Naive thymus-derived CD8-positive, alpha-beta T cell (primary cell): ENCODE data around the gene OR52N4. TPM values are rescaled to one million over a fixed set of nuclear protein-coding genes. Genes with fewer than 3 reads are reported as not detected.
"Not testable (repeated sequence)": the region's sequence is repeated elsewhere in the genome, so short reads cannot be mapped to it uniquely, and the experiment has no call there.

Source experiments
- ATAC-seq, 2 donors: fragments of 150-1000 bp; cut with Tn5 transposase in 1 of 2; sonication (Bioruptor Pico), chemical (Tn5 transposase) in 1 of 2; 1 replicate in 1 of 2; 2 replicates in 1 of 2; pipeline ENCODE4 v1.10.0; 2021; ENCODE audit warnings: mild to moderate bottlenecking in 2 of 2, moderate library complexity in 2 of 2
- POLR2A ChIA-PET: fragments of 350-600 bp; sonication (Branson Sonifier 250); formaldehyde crosslinking; loops from one replicate; lab custom pipeline; 2021; ENCODE audit warnings: antibody characterized with exemption; lab: Charles Lee
- DNase-seq, 10 donors: peaks; one replicate each; pipeline versions ENCODE4 v3.0.0 to v3.0.0-alpha.2; 2020 to 2022
- H3K27ac Mint-ChIP-seq, 10 donors: one replicate each; pipeline ENCODE4 v1.8.0; 2020 to 2022; ENCODE audit warnings: mild to moderate bottlenecking in 10 of 10, mixed read lengths in 10 of 10, moderate library complexity in 4 of 10, inconsistent platforms in 1 of 10
- H3K27me3 Mint-ChIP-seq, 5 donors: one replicate each; pipeline ENCODE4 v1.8.0; 2021 to 2022; ENCODE audit warnings: mixed read lengths in 5 of 5
- H3K36me3 Mint-ChIP-seq, 3 donors: one replicate each; pipeline ENCODE4 v1.8.0; 2020 to 2022; ENCODE audit warnings: mixed read lengths in 3 of 3, mild to moderate bottlenecking in 2 of 3, inconsistent platforms in 1 of 3
- H3K4me1 Mint-ChIP-seq, 4 donors: one replicate each; pipeline ENCODE4 v1.8.0; 2021 to 2022; ENCODE audit warnings: mixed read lengths in 4 of 4
- H3K4me3 Mint-ChIP-seq, 10 donors: one replicate each; pipeline ENCODE4 v1.8.0; 2020 to 2022; ENCODE audit warnings: mild to moderate bottlenecking in 10 of 10, mixed read lengths in 10 of 10, moderate library complexity in 6 of 10, inconsistent platforms in 1 of 10
- H3K9me3 Mint-ChIP-seq, 9 donors: one replicate each; pipeline ENCODE4 v1.8.0; 2020 to 2022; ENCODE audit warnings: mixed read lengths in 9 of 9, mild to moderate bottlenecking in 3 of 9, inconsistent platforms in 1 of 9, moderate library complexity in 1 of 9
- polyA plus RNA-seq, 3 donors: library from polyadenylated mRNA; unstranded; fragments of 300-500 nt; fragmentation: Illumina TruSeq; gene quantifications; one replicate each; pipeline ENCODE4 v1.2.3, GENCODE V29; 2021
- total RNA-seq, 8 experiments: library from RNA in 2 of 8; stranded (reverse) in 2 of 8; gene quantifications; one replicate each; pipeline ENCODE4 v1.2.3 and lab custom pipeline; 2021 to 2026

OR52N4 gene
- 1 to 10 TPM; 2.2 to 2.6 TPM for total RNA-seq
- polyA plus RNA-seq: under 1 TPM in 2 of 3 donors, not detected in 1; 0.55 to 0.59 TPM
- total RNA-seq (lab: John Stamatoyannopoulos, UW): 0.17 to 2.5 (median 1.4) reads per million in 6 experiments

DNA sequence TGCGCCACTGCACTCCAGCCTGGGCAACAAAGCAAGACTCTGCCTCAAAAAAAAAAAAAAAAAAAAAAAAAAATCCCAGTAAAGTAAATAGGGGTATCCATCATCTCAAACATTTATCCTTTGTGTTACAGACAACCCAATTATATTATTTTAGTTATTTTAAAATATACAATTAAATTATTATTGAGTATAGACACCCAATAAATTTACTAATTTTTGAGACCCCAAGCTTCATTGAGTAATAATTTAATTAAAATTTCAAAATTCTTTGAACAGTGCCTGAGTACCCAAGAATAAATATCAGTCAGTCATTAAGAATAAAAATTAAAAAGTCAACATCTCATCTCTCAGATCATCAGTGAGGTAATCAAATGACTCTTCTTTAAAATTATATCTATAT lies at the start of gene OR52N4:
Gene OR52N4 (plus strand): TSS at position 301 of the 400 bp plus-strand sequence. CDS start 498 bp downstream, outside the sequence.
- H3K9me3 Mint-ChIP-seq: no peaks in the 10 kb centered on the region
- H3K36me3 Mint-ChIP-seq: peaks cover 0 to 1% (median 0%) of the 10 kb centered on the region in 3 donors
- no peak within 1 kb of the TSS for H3K27ac Mint-ChIP-seq
- POLR2A ChIA-PET: no interaction called here
- H3K4me1 Mint-ChIP-seq: no peaks in the 10 kb centered on the region
- no peak for ATAC-seq
- DNase-seq: no peak
- peaks cover 0 to 5% (median 0%) of the 10 kb centered on the region in 5 donors for H3K27me3 Mint-ChIP-seq
- no peak within 1 kb of the TSS for H3K4me3 Mint-ChIP-seq

DNA sequence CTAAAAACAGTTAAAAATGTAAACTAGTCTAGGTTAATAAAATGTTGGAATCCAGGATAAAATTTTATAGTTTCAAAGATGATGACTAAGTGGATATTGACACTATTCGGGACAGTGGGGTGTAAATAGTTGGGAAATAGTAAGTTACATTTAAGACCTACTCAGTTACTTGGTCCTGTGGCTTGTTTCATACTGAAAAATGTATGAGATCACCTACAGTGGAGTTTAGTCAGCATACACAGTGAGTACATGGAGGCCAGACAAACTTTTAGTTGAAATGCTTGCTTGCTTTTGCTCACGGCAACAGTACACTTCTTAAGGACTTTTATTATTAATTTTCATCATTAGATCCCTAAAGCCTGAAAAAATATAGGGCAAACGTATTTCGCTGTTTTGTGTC lies 48.4 kb upstream of the OR52N4 start:
- POLR2A ChIA-PET: no interaction called here
- Mint-ChIP-seq H3K9me3 (no peaks in the 10 kb centered on the region), H3K4me1 (peaks cover 13 to 43% (median 35%) of the 10 kb centered on the region in 4 donors), H3K27me3 (no peaks in the 10 kb centered on the region), H3K36me3 (peaks cover 9 to 87% (median 34%) of the 10 kb centered on the region in 3 donors), H3K27ac (peak overlapping the region in 9 of 10 donors; percentile 11 to 80 (median 53)), H3K4me3 (no peak overlapping the region)
- DNase-seq (no peak), ATAC-seq (no peak)

DNA sequence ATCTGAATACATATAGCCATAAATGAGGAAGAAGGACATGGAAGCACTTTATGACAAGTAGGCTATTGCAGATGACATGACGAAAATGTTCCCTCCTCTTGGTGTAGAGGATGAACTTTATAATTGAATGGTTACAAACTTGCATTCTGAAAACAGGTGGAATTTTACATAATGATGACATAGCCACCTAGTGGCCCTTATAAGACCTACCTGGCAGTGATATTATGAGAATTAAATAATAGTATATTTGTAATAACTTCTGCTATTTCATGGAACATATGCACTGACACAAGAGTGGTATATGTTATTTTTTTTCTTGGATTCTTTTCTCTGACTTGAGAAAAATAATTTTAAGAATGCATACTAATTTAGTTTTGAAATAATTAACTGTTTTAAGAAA lies 41.5 kb upstream of the OR52N4 start:
- peak in 2 of 10 donors; percentile 21 to 28 for DNase-seq
- H3K4me1 Mint-ChIP-seq: peaks cover 0 to 6% (median 3%) of the 10 kb centered on the region in 4 donors
- H3K27me3 Mint-ChIP-seq: no peaks in the 10 kb centered on the region
- peak overlapping the region in 7 of 10 donors; percentile 14 to 81 (median 51) for H3K27ac Mint-ChIP-seq
- H3K36me3 Mint-ChIP-seq: peaks cover 9 to 32% (median 9%) of the 10 kb centered on the region in 3 donors
- POLR2A ChIA-PET: interaction anchor here (0.8 to 1.8 kb wide), 3 partner anchors 12 to 28 kb away, joined by 3 to 4 read pairs (median 4); no protein-coding TSS in a partner anchor
- peaks cover 0 to 3% (median 0%) of the 10 kb centered on the region in 9 donors for H3K9me3 Mint-ChIP-seq
- ATAC-seq: peak; percentile 47 to 53
- H3K4me3 Mint-ChIP-seq: no peak overlapping the region

DNA sequence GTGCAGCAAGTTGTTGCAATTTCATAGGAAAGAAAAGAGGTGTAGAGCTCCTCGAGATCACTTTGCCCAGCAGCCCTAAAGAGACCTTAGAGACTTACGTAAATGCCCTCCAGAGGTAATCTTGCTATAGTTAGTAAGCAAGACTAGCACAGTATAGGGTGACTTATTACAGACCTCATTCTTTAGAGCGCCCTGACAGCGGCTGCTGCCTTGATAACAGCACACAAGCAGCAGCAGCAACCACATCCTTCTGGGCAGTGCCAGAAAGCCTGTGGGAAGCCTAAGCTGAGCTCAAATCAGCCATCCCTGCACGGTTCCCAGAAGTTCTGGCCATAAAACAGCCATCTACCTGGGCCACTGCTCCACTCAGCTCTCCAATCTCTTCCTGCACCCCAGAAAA lies 40.3 kb upstream of the OR52N4 start:
- ATAC-seq (no peak), DNase-seq (no peak)
- H3K4me3 Mint-ChIP-seq: no peak overlapping the region
- H3K4me1 Mint-ChIP-seq: peaks cover 0 to 6% (median 3%) of the 10 kb centered on the region in 4 donors
- H3K9me3 Mint-ChIP-seq: peaks cover 0 to 7% (median 6%) of the 10 kb centered on the region in 9 donors
- POLR2A ChIA-PET: interaction anchor here (0.6 kb wide), 1 partner anchor 19 kb away, joined by 4 read pairs; no protein-coding TSS in a partner anchor
- no peaks in the 10 kb centered on the region for H3K27me3 Mint-ChIP-seq
- peaks cover 8 to 22% (median 11%) of the 10 kb centered on the region in 3 donors for H3K36me3 Mint-ChIP-seq
- peak overlapping the region in 6 of 10 donors; percentile 21 to 62 (median 38) for H3K27ac Mint-ChIP-seq

DNA sequence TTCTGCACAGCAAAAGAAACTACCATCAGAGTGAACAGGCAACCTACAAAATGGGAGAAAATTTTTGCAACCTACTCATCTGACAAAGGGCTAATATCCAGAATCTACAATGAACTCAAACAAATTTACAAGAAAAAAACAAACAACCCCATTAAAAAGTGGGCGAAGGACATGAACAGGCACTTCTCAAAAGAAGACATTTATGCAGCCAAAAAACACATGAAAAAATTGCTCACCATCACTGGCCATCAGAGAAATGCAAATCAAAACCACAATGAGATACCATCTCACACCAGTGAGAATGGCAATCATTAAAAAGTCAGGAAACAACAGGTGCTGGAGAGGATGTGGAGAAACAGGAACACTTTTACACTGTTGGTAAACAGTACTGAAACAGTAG lies 37.5 kb upstream of the OR52N4 start:
- H3K4me1 Mint-ChIP-seq, H3K27me3 Mint-ChIP-seq, H3K27ac Mint-ChIP-seq, DNase-seq, POLR2A ChIA-PET, ATAC-seq: not testable (repeated sequence)
- peak overlapping the region in 1 of 10 donors; percentile 24 for H3K4me3 Mint-ChIP-seq
- peaks cover 5 to 17% (median 8%) of the 10 kb centered on the region in 3 donors for H3K36me3 Mint-ChIP-seq
- peaks cover 0 to 13% (median 6%) of the 10 kb centered on the region in 9 donors for H3K9me3 Mint-ChIP-seq

DNA sequence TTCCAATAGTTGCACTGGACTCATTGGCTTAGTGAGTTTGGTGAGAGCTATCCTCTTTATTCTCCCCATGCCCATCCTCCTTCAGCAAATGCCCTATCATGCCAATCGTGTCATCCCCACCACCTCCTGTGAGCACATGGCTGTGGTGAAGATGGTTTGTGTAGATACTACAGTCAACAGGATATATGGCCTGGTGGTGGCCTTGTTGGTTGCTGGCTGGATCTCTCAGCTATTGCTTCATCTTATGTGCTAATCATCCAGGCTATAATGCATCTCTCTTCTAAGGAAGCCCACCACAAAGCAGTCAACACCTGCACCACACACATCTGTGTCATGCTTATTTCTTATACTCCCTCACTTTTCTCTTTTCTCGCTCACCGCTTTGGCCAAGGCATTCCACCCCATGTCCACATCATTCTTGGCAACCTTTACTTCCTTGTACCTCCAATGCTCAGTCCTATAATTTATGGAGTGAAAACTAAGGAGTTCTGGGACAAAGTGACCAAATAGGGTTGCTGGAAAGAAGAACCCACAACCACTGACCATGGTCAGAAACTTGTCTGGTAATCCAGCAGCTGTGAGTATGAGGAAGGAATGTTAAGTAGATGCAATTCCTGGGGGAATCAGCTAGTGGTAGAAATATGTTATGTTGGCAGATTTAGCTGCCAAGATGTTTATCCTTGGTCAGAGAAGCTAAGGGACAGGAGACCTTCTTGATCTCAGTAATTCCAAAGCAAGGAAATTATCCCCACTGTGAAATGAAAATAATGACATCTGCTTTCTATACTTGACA lies 34.1 kb upstream of the OR52N4 start:
- Mint-ChIP-seq H3K36me3 (peaks cover 5 to 17% (median 8%) of the 10 kb centered on the region in 3 donors), H3K9me3 (peaks cover 0 to 13% (median 6%) of the 10 kb centered on the region in 9 donors), H3K27me3 (no peaks in the 10 kb centered on the region), H3K4me3 (no peak overlapping the region), H3K4me1 (no peaks in the 10 kb centered on the region), H3K27ac (no peak overlapping the region)
- ATAC-seq: no peak
- DNase-seq: no peak
- POLR2A ChIA-PET: no interaction called here

DNA sequence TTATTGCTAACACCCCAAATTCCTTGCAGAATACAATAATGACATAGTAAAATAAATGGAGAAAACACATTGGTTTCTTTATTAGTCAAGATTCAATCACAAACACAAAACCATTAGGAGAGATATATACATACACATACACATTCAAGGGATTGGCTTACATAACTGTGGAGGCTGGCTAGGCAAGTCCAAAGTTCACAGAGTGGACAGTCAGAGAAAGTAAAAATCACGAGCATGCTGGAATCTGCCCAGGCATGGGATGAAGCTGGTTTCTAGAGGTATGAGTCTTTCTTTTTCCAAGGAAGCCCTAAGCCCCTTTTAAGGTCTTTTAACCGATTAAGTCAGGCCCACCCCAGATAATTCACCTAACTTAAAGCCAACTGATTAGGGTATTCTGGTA lies 31.4 kb upstream of the OR52N4 start:
- no peak for ATAC-seq
- DNase-seq: no peak
- Mint-ChIP-seq H3K27me3 (peaks cover 0 to 6% (median 0%) of the 10 kb centered on the region in 5 donors), H3K27ac (no peak overlapping the region), H3K9me3 (peaks cover 0 to 12% (median 5%) of the 10 kb centered on the region in 9 donors), H3K4me3 (no peak overlapping the region), H3K36me3 (peaks cover 7 to 17% (median 10%) of the 10 kb centered on the region in 3 donors), H3K4me1 (no peaks in the 10 kb centered on the region)
- POLR2A ChIA-PET: no interaction called here

DNA sequence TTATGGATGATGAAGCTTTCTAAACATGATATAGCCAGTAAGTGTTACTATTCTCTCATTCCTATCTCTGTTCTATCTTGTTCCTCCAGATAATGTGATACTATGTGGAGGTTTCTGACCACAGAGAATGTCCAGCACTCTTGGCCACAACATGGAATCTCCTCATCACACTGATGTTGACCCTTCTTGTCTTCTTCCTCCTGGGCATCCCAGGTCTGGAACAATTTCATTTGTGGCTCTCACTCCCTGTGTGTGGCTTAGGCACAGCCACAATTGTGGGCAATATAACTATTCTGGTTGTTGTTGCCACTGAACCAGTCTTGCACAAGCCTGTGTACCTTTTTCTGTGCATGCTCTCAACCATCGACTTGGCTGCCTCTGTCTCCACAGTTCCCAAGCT lies 27.7 kb upstream of the OR52N4 start:
- no peak for DNase-seq
- ATAC-seq: no peak
- no peak overlapping the region for H3K4me3 Mint-ChIP-seq
- no peaks in the 10 kb centered on the region for H3K9me3 Mint-ChIP-seq
- H3K4me1 Mint-ChIP-seq: no peaks in the 10 kb centered on the region
- POLR2A ChIA-PET: no interaction called here
- peaks cover 6 to 11% (median 10%) of the 10 kb centered on the region in 3 donors for H3K36me3 Mint-ChIP-seq
- H3K27ac Mint-ChIP-seq: peak overlapping the region in 1 of 10 donors; percentile 17
- peaks cover 0 to 6% (median 0%) of the 10 kb centered on the region in 5 donors for H3K27me3 Mint-ChIP-seq

DNA sequence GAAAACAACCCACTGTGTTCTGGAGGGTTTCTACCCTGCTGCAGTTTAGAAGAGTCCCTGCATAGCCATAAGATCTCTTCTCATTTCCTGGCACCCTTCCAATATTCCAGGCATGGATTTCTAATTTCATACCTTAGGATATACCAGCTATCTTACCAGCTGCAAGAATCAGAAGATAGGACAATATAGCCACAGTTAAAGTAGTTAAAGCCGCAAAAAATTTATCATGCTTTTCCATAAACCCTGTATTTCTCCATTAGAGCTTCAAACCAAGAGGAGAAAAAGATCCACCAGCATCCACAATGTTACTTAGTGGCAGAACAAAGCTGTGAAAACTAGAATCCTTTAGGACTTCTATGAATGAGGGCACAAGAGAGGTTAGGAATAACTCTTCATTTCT lies 26.4 kb upstream of the OR52N4 start:
- peaks cover 6 to 11% (median 10%) of the 10 kb centered on the region in 3 donors for H3K36me3 Mint-ChIP-seq
- no peak overlapping the region for H3K4me3 Mint-ChIP-seq
- ATAC-seq (no peak), DNase-seq (no peak)
- H3K4me1 Mint-ChIP-seq: no peaks in the 10 kb centered on the region
- no peak overlapping the region for H3K27ac Mint-ChIP-seq
- peaks cover 0 to 6% (median 0%) of the 10 kb centered on the region in 5 donors for H3K27me3 Mint-ChIP-seq
- no peaks in the 10 kb centered on the region for H3K9me3 Mint-ChIP-seq
- POLR2A ChIA-PET: no interaction called here

DNA sequence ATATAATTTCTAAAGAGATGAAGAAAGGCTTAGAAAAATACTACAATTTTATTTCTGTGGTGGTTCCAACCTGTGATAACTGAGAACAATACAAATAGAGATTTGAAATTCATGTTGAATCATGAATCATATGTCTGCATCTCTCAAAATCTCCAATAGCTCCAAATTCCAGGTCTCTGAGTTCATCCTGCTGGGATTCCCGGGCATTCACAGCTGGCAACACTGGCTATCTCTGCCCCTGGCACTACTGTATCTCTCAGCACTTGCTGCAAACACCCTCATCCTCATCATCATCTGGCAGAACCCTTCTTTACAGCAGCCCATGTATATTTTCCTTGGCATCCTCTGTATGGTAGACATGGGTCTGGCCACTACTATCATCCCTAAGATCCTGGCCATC lies 17.6 kb upstream of the OR52N4 start, which contains the start of gene OR56B1:
Gene OR56B1 (plus strand): TSS at position 53 of the 400 bp plus-strand sequence. CDS start 69 bp downstream, at position 122.
- no peak within 1 kb of the TSS for H3K27ac Mint-ChIP-seq
- peaks cover 3 to 15% (median 6%) of the 10 kb centered on the region in 5 donors for H3K27me3 Mint-ChIP-seq
- no peaks in the 10 kb centered on the region for H3K4me1 Mint-ChIP-seq
- H3K9me3 Mint-ChIP-seq: peaks cover under 1 to 19% (median 14%) of the 10 kb centered on the region in 9 donors
- ATAC-seq (no peak), DNase-seq (no peak)
- H3K4me3 Mint-ChIP-seq: no peak within 1 kb of the TSS
- peaks cover 16 to 40% (median 26%) of the 10 kb centered on the region in 3 donors for H3K36me3 Mint-ChIP-seq
- POLR2A ChIA-PET: no interaction called here

DNA sequence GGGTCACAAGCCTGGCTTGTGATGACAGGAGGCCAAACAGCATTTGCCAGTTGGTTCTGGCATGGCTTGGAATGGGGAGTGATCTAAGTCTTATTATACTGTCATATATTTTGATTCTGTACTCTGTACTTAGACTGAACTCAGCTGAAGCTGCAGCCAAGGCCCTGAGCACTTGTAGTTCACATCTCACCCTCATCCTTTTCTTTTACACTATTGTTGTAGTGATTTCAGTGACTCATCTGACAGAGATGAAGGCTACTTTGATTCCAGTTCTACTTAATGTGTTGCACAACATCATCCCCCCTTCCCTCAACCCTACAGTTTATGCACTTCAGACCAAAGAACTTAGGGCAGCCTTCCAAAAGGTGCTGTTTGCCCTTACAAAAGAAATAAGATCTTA lies 17.0 kb upstream of the OR52N4 start:
- Mint-ChIP-seq H3K27me3 (peaks cover 3 to 15% (median 8%) of the 10 kb centered on the region in 5 donors), H3K27ac (no peak overlapping the region), H3K4me1 (no peaks in the 10 kb centered on the region), H3K9me3 (peaks cover 7 to 26% (median 19%) of the 10 kb centered on the region in 9 donors), H3K4me3 (no peak overlapping the region), H3K36me3 (peaks cover 17 to 47% (median 33%) of the 10 kb centered on the region in 3 donors)
- no peak for DNase-seq
- no peak for ATAC-seq
- POLR2A ChIA-PET: no interaction called here

DNA sequence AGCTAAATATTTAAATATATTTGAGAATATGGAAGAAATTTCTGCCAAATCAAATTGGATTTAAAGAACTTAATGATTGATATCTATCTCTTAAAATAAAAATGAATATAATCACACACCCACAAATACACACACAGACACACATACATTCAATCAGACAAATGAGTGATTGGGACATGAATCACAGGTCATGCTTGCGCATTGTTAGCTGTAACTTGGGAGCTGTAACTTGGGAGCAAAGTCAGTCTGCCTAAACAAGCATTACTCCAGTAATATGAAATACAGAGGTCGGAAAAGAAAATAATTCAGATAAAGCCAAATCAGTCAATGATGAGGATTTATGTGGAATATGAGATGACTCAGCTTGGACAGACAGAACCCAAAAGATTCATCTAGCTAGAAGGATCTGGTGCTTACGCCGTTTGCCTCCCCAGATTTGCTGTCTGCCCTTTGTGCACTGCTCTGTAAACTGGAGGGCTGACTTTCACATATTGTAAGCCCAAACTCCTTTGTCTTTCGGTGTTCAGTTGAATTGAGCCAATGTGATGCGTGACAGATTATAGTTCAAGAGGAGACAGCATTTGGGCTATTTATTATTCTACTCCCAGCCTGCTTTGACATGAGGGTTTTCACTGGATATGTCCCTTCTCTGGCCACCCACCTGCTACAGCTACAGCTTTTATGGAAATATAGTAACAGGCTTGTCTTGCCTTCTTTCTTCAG lies 16.2 kb upstream of the OR52N4 start:
- no peak overlapping the region for H3K27ac Mint-ChIP-seq
- POLR2A ChIA-PET: no interaction called here
- H3K4me1 Mint-ChIP-seq: no peaks in the 10 kb centered on the region
- peaks cover 10 to 32% (median 25%) of the 10 kb centered on the region in 9 donors for H3K9me3 Mint-ChIP-seq
- H3K27me3 Mint-ChIP-seq: peaks cover 3 to 15% (median 10%) of the 10 kb centered on the region in 5 donors
- H3K4me3 Mint-ChIP-seq: no peak overlapping the region
- ATAC-seq (no peak), DNase-seq (no peak)
- H3K36me3 Mint-ChIP-seq: peaks cover 17 to 52% (median 40%) of the 10 kb centered on the region in 3 donors
